ENCODE results near the gene MMP25. TPM values are rescaled to one million over a fixed set of nuclear protein-coding genes. Genes with fewer than 3 reads are reported as not detected.
A peak's percentile ranks its signal among the peaks of the same experiment; 100 is the strongest.

Gene MMP25
- polyA plus RNA-seq, 1 of the 3 experiments (the other 2 are of a cell fraction) = 0.03 TPM

- no peak overlapping the region for H3K4me3 ChIP-seq (ENCODE audit: low read depth in 2 of 2, low read length in 1 of 2)
- no peak for DNase-seq
- no peaks in the 10 kb centered on the region for H3F3A ChIP-seq (replicated peaks; ENCODE audit: insufficient read depth)
- H2AFZ ChIP-seq (ENCODE audit: low read depth) = no peak overlapping the region
- H3K9ac ChIP-seq = no peak overlapping the region
- POLR2A ChIA-PET = no interaction called here
- CTCF ChIA-PET = interaction anchor here (0.9 to 3.9 kb wide), 4 partner anchors 25 to 34 kb away, joined by 3 to 26 read pairs (median 3); no protein-coding TSS in a partner anchor
- no peaks in the 10 kb centered on the region for H3K9me2 ChIP-seq
- H3K9me3 ChIP-seq = no peaks in the 10 kb centered on the region
- 93% methylated on average over 8 of the region's 8 CpGs for WGBS (ENCODE audit: low lambda C conversion rate)
- H3K4me1 ChIP-seq (ENCODE audit: control insufficient read depth in 1 of 2, insufficient read depth in 2 of 2, low read depth in 1 of 2, low read length in 1 of 2) = peaks cover 0 to 7% of the 10 kb centered on the region in 2 experiments; a peak in 1 of 4 replicates
- H3K36me3 ChIP-seq (replicated peaks in 1 of 2; ENCODE audit: control insufficient read depth in 1 of 2, insufficient read depth in 2 of 2, low read length in 1 of 2) = no peaks in the 10 kb centered on the region
- no peaks in the 10 kb centered on the region for H4K20me1 ChIP-seq (ENCODE audit: insufficient read depth)
- no peaks in the 10 kb centered on the region for H3K79me2 ChIP-seq (ENCODE audit: insufficient read depth)
- no peak overlapping the region for H3K27ac ChIP-seq (ENCODE audit: low read depth in 2 of 2, low read length in 1 of 2)
- TF ChIP-seq NRF1 (IDR thresholded peaks at IDR 0.05; ENCODE audit: low read depth, low read length) (no peak), RFX5 (IDR thresholded peaks at IDR 0.05; ENCODE audit: low read length) (no peak), SMC3 (IDR thresholded peaks at IDR 0.05; ENCODE audit: low read depth, low read length) (no peak), FOXJ3 (CRISPR knock-in tag; IDR thresholded peaks at IDR 0.05) (no peak), GABPA (IDR thresholded peaks at IDR 0.05; ENCODE audit: low read depth) (no peak), RXRA (IDR thresholded peaks at IDR 0.05; ENCODE audit: borderline replicate concordance, low read depth) (no peak)
- TF ChIP-seq, protein P1, sequence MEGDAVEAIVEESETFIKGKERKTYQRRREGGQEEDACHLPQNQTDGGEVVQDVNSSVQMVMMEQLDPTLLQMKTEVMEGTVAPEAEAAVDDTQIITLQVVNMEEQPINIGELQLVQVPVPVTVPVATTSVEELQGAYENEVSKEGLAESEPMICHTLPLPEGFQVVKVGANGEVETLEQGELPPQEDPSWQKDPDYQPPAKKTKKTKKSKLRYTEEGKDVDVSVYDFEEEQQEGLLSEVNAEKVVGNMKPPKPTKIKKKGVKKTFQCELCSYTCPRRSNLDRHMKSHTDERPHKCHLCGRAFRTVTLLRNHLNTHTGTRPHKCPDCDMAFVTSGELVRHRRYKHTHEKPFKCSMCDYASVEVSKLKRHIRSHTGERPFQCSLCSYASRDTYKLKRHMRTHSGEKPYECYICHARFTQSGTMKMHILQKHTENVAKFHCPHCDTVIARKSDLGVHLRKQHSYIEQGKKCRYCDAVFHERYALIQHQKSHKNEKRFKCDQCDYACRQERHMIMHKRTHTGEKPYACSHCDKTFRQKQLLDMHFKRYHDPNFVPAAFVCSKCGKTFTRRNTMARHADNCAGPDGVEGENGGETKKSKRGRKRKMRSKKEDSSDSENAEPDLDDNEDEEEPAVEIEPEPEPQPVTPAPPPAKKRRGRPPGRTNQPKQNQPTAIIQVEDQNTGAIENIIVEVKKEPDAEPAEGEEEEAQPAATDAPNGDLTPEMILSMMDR (IDR thresholded peaks at IDR 0.05) = no peak
- TF ChIP-seq, protein P2, sequence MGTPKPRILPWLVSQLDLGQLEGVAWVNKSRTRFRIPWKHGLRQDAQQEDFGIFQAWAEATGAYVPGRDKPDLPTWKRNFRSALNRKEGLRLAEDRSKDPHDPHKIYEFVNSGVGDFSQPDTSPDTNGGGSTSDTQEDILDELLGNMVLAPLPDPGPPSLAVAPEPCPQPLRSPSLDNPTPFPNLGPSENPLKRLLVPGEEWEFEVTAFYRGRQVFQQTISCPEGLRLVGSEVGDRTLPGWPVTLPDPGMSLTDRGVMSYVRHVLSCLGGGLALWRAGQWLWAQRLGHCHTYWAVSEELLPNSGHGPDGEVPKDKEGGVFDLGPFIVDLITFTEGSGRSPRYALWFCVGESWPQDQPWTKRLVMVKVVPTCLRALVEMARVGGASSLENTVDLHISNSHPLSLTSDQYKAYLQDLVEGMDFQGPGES (IDR thresholded peaks at IDR 0.05; ENCODE audit: low read depth, low read length) = no peak
- no peak overlapping the region for H3K4me2 ChIP-seq
- H3K27me3 ChIP-seq (ENCODE audit: insufficient read depth) = no peaks in the 10 kb centered on the region
Measured at GRCh38 chr16:3063625-3064386, 17.4 kb downstream of the MMP25 start.

GRCh38 chr16:3065069-3065741 is 18.8 kb downstream of the MMP25 start, which contains the start of gene IL32:
Gene IL32, plus strand, starts transcription at chr16:3065640. Its CDS starts 172 bp downstream, at chr16:3065812.
- Histone ChIP-seq H3K27ac (ENCODE audit: low read depth in 2 of 2, low read length in 1 of 2) (no peak within 1 kb of the TSS), H3K79me2 (ENCODE audit: insufficient read depth) (no peaks in the 10 kb centered on the region), H3F3A (replicated peaks; ENCODE audit: insufficient read depth) (no peaks in the 10 kb centered on the region), H3K36me3 (replicated peaks in 1 of 2; ENCODE audit: control insufficient read depth in 1 of 2, insufficient read depth in 2 of 2, low read length in 1 of 2) (no peaks in the 10 kb centered on the region), H2AFZ (ENCODE audit: low read depth) (peak within 1 kb of the TSS; percentile 80), H3K27me3 (ENCODE audit: insufficient read depth) (no peaks in the 10 kb centered on the region), H3K9me2 (no peaks in the 10 kb centered on the region), H3K4me3 (ENCODE audit: low read depth in 2 of 2, low read length in 1 of 2) (peak within 1 kb of the TSS in 1 of 2 experiments; percentile 50; a peak in 1 of 4 replicates), H3K9me3 (no peaks in the 10 kb centered on the region), H3K4me2 (peak within 1 kb of the TSS; percentile 46; the same call in 1 of the 2 replicates), H3K4me1 (ENCODE audit: control insufficient read depth in 1 of 2, insufficient read depth in 2 of 2, low read depth in 1 of 2, low read length in 1 of 2) (no peaks in the 10 kb centered on the region; a peak in 1 of 4 replicates), H3K9ac (peak within 1 kb of the TSS; percentile 59), H4K20me1 (ENCODE audit: insufficient read depth) (no peaks in the 10 kb centered on the region)
- WGBS (ENCODE audit: low lambda C conversion rate) = 48% methylated on average over 11 of the region's 13 CpGs
- ChIA-PET POLR2A (no interaction called here), CTCF (interaction anchor here (1.0 to 3.9 kb wide), 5 partner anchors 15 to 36 kb away, joined by 3 to 26 read pairs (median 3); no protein-coding TSS in a partner anchor)
- TF ChIP-seq EP300 (IDR thresholded peaks at IDR 0.05; ENCODE audit: borderline replicate concordance in 1 of 2, low read depth in 1 of 2, low read length in 1 of 2) (no peak), FOXM1 (IDR thresholded peaks at IDR 0.05; ENCODE audit: low read depth) (no peak), FOXJ3 (CRISPR knock-in tag; IDR thresholded peaks at IDR 0.05) (no peak), TCF12 (IDR thresholded peaks at IDR 0.05) (0 out of 2 replicates have a peak, but pooled peaks have one; percentile 25), CHD2 (IDR thresholded peaks at IDR 0.05; ENCODE audit: low read length, partially characterized antibody) (no peak), GATA2 (CRISPR knock-in tag; IDR thresholded peaks at IDR 0.05) (no peak), RFX5 (IDR thresholded peaks at IDR 0.05; ENCODE audit: low read length) (no peak)
- TF ChIP-seq, protein P3, sequence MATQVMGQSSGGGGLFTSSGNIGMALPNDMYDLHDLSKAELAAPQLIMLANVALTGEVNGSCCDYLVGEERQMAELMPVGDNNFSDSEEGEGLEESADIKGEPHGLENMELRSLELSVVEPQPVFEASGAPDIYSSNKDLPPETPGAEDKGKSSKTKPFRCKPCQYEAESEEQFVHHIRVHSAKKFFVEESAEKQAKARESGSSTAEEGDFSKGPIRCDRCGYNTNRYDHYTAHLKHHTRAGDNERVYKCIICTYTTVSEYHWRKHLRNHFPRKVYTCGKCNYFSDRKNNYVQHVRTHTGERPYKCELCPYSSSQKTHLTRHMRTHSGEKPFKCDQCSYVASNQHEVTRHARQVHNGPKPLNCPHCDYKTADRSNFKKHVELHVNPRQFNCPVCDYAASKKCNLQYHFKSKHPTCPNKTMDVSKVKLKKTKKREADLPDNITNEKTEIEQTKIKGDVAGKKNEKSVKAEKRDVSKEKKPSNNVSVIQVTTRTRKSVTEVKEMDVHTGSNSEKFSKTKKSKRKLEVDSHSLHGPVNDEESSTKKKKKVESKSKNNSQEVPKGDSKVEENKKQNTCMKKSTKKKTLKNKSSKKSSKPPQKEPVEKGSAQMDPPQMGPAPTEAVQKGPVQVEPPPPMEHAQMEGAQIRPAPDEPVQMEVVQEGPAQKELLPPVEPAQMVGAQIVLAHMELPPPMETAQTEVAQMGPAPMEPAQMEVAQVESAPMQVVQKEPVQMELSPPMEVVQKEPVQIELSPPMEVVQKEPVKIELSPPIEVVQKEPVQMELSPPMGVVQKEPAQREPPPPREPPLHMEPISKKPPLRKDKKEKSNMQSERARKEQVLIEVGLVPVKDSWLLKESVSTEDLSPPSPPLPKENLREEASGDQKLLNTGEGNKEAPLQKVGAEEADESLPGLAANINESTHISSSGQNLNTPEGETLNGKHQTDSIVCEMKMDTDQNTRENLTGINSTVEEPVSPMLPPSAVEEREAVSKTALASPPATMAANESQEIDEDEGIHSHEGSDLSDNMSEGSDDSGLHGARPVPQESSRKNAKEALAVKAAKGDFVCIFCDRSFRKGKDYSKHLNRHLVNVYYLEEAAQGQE (IDR thresholded peaks at IDR 0.05; ENCODE audit: low read depth, low read length) = no peak
- no peak for DNase-seq

All from SK-N-SH (cell line).